Peyer's patch (tissue), 4 donors: ENCODE results near the gene LIAS. TPM values are rescaled to one million over a fixed set of nuclear protein-coding genes. Genes with fewer than 3 reads are reported as not detected.
"Not testable (repeated sequence)": the region's sequence is repeated elsewhere in the genome, so short reads cannot be mapped to it uniquely, and the experiment has no call there.

ENCODE experiments used
- DNase-seq, 3 donors: peaks; one replicate each; pipeline ENCODE4 v3.0.0-alpha.2; 2017 to 2019
- H3K27ac ChIP-seq, 4 donors: fragments of 200-600 bp; sonication (generic); one replicate each; pipeline ENCODE4 v1.5.1; 2016 to 2019
- H3K27me3 ChIP-seq, 2 donors: fragments of 200-600 bp; sonication (generic); one replicate each; pipeline ENCODE4 v1.5.1; 2019
- H3K36me3 ChIP-seq, 3 donors: fragments of 200-600 bp; sonication (generic); one replicate each; pipeline ENCODE4 v1.5.1; 2016 to 2019
- H3K4me1 ChIP-seq, 4 donors: fragments of 200-600 bp; sonication (generic); one replicate each; pipeline ENCODE4 v1.5.1; 2016 to 2019
- H3K4me3 ChIP-seq, 4 donors: fragments of 200-600 bp; sonication (generic); 1 replicate in 3 of 4; 2 replicates in 1 of 4; pipeline ENCODE4 v1.5.1; 2016 to 2019; ENCODE audit warnings: mild to moderate bottlenecking in 1 of 4
- H3K9me3 ChIP-seq, 4 donors: fragments of 200-600 bp; sonication (generic); one replicate each; pipeline ENCODE4 v1.5.1; 2016 to 2019; ENCODE audit warnings: mild to moderate bottlenecking in 1 of 4
- POLR2A ChIP-seq, 2 donors: fragments of 450-650 bp; IDR thresholded peaks; one replicate each; pipeline ENCODE4 v1.5.1; 2017; ENCODE audit warnings: antibody characterized with exemption in 2 of 2, mild to moderate bottlenecking in 2 of 2, moderate library complexity in 2 of 2
- total RNA-seq, 4 donors: library from RNA; depleted of rRNA; stranded (reverse); fragments of >200 nt; gene quantifications; one replicate each; pipeline ENCODE4 v1.1.0, GENCODE V29; 2016
- TF ChIP-seq, protein P1 (sequence below), 6 experiments: fragments of 450-650 bp in 4 of 6; fragments of 200-600 bp in 2 of 6; sonication (generic) in 1 of 6; IDR thresholded peaks; one replicate each; pipeline ENCODE4 v1.5.1; 2017 to 2019; ENCODE audit warnings: antibody characterized with exemption in 6 of 6, mild to moderate bottlenecking in 3 of 6, moderate library complexity in 1 of 6

The LIAS gene
- total RNA-seq: 10 to 100 TPM; 11.9 to 27.2 (median 17.0) TPM

GRCh38 chr4:39458505-39459300, at the start of gene LIAS, which contains the start of gene RPL9:
Gene LIAS (plus strand): TSS chr4:39459056. CDS start chr4:39459118, 62 bp downstream.
Gene RPL9 (minus strand): TSS chr4:39458922. CDS start chr4:39458439, 483 bp downstream.
- peak; percentile 94 to 98 (median 96) for DNase-seq
- Histone ChIP-seq H3K4me3 (peak within 1 kb of the TSS; percentile 61 to 93 (median 75)), H3K9me3 (no peaks in the 10 kb centered on the region), H3K4me1 (peaks cover 3 to 14% (median 7%) of the 10 kb centered on the region in 4 donors), H3K36me3 (peaks cover 0 to 54% (median 0%) of the 10 kb centered on the region in 3 donors), H3K27ac (peak within 1 kb of the TSS; percentile 89 to 97 (median 95)), H3K27me3 (no peaks in the 10 kb centered on the region)
- peak; percentile 93 to 96 for TF ChIP-seq POLR2A (IDR thresholded peaks at IDR 0.05)
- TF ChIP-seq, protein P1, sequence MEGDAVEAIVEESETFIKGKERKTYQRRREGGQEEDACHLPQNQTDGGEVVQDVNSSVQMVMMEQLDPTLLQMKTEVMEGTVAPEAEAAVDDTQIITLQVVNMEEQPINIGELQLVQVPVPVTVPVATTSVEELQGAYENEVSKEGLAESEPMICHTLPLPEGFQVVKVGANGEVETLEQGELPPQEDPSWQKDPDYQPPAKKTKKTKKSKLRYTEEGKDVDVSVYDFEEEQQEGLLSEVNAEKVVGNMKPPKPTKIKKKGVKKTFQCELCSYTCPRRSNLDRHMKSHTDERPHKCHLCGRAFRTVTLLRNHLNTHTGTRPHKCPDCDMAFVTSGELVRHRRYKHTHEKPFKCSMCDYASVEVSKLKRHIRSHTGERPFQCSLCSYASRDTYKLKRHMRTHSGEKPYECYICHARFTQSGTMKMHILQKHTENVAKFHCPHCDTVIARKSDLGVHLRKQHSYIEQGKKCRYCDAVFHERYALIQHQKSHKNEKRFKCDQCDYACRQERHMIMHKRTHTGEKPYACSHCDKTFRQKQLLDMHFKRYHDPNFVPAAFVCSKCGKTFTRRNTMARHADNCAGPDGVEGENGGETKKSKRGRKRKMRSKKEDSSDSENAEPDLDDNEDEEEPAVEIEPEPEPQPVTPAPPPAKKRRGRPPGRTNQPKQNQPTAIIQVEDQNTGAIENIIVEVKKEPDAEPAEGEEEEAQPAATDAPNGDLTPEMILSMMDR (IDR thresholded peaks at IDR 0.05): no peak

DNA sequence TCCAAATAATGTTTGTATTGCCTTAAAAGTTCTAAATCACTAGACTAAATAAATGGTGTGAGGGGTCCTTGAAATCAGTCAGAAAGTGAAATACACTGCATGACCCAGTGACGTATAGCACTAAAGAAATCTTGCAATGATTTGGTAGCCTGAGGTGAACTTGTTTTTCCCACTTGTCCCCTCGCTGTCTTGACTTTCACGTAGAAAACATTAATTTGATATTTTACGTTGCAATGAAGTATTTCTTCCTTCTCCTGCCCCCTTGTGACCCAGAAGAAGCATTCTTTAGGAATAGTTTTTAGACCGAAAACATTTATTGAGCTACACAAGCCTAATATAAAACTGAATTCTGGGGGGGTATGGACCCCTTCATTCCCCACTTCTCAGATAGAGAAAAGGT, 48.4 kb upstream of the LIAS start:
- no peaks in the 10 kb centered on the region for H3K36me3 ChIP-seq
- no peak overlapping the region for H3K4me3 ChIP-seq
- no peaks in the 10 kb centered on the region for H3K4me1 ChIP-seq
- TF ChIP-seq, protein P1 (IDR thresholded peaks at IDR 0.05): peak in 1 of 6 experiments; percentile 4
- no peak for TF ChIP-seq POLR2A (IDR thresholded peaks at IDR 0.05)
- H3K27me3 ChIP-seq: no peaks in the 10 kb centered on the region
- no peak for DNase-seq
- no peaks in the 10 kb centered on the region for H3K9me3 ChIP-seq
- no peak overlapping the region for H3K27ac ChIP-seq

GRCh38 chr4:39411561-39411960, 47.3 kb upstream of the LIAS start:
- not testable (repeated sequence) for H3K9me3 ChIP-seq, H3K36me3 ChIP-seq, H3K27me3 ChIP-seq, H3K27ac ChIP-seq, H3K4me3 ChIP-seq, DNase-seq, H3K4me1 ChIP-seq

DNA sequence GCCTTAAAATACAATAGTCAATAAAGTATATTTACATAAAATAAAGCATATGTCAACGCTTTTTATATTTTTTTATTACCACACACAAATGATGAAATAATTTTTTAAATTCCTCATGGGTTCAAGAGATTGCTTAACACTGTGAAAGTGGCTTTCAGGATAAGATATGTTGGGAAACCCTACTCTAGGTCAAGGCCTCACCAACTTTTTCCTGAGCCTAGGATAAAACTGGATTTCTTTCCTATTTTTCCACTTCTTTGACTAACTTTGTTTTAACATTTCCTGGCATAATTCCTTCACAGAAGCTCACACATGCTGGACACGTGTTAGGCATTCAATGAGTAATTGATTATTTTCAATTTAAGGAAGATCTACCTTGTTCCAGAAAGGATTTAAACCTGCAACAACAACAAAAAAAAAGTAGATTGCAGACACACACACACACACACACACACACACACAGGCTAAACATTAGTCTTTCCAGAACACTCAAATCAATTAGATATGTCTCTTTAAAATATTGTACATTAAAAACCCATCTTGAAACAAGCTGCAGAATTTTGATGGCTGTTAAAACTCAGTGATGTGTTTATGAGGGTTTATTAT, 43.1 kb upstream of the LIAS start:
- Histone ChIP-seq H3K36me3 (no peaks in the 10 kb centered on the region), H3K27ac (no peak overlapping the region), H3K4me1 (no peaks in the 10 kb centered on the region), H3K9me3 (no peaks in the 10 kb centered on the region), H3K4me3 (no peak overlapping the region), H3K27me3 (no peaks in the 10 kb centered on the region)
- no peak for DNase-seq
- no peak for TF ChIP-seq POLR2A (IDR thresholded peaks at IDR 0.05)

GRCh38 chr4:39422247-39422646, 36.6 kb upstream of the LIAS start:
- H3K27me3 ChIP-seq: no peaks in the 10 kb centered on the region
- H3K27ac ChIP-seq: no peak overlapping the region
- H3K4me3 ChIP-seq: no peak overlapping the region
- DNase-seq: no peak
- H3K9me3 ChIP-seq: no peaks in the 10 kb centered on the region
- H3K4me1 ChIP-seq: no peaks in the 10 kb centered on the region
- no peak for TF ChIP-seq POLR2A (IDR thresholded peaks at IDR 0.05)
- TF ChIP-seq, protein P1 (IDR thresholded peaks at IDR 0.05): no peak
- H3K36me3 ChIP-seq: no peaks in the 10 kb centered on the region

GRCh38 chr4:39425297-39425696, 33.6 kb upstream of the LIAS start:
- not testable (repeated sequence) for DNase-seq, H3K36me3 ChIP-seq, H3K4me1 ChIP-seq, H3K27ac ChIP-seq, H3K4me3 ChIP-seq, H3K27me3 ChIP-seq, H3K9me3 ChIP-seq

- no peak for DNase-seq
- Histone ChIP-seq H3K27ac (no peak overlapping the region), H3K9me3 (no peaks in the 10 kb centered on the region), H3K4me3 (no peak overlapping the region), H3K36me3 (no peaks in the 10 kb centered on the region), H3K27me3 (no peaks in the 10 kb centered on the region), H3K4me1 (no peaks in the 10 kb centered on the region)
- TF ChIP-seq POLR2A (IDR thresholded peaks at IDR 0.05): no peak
- TF ChIP-seq, protein P1 (IDR thresholded peaks at IDR 0.05): no peak
These were observed 32.1 kb upstream of the LIAS start for GRCh38 chr4:39426728-39427127.
